ENCODE measurements around the gene SRSF8. TPM values are rescaled to one million over a fixed set of nuclear protein-coding genes. Genes with fewer than 3 reads are reported as not detected.

SRSF8 gene
- total RNA-seq, 1 experiment from 2014 or later = 25.1 TPM

DNA sequence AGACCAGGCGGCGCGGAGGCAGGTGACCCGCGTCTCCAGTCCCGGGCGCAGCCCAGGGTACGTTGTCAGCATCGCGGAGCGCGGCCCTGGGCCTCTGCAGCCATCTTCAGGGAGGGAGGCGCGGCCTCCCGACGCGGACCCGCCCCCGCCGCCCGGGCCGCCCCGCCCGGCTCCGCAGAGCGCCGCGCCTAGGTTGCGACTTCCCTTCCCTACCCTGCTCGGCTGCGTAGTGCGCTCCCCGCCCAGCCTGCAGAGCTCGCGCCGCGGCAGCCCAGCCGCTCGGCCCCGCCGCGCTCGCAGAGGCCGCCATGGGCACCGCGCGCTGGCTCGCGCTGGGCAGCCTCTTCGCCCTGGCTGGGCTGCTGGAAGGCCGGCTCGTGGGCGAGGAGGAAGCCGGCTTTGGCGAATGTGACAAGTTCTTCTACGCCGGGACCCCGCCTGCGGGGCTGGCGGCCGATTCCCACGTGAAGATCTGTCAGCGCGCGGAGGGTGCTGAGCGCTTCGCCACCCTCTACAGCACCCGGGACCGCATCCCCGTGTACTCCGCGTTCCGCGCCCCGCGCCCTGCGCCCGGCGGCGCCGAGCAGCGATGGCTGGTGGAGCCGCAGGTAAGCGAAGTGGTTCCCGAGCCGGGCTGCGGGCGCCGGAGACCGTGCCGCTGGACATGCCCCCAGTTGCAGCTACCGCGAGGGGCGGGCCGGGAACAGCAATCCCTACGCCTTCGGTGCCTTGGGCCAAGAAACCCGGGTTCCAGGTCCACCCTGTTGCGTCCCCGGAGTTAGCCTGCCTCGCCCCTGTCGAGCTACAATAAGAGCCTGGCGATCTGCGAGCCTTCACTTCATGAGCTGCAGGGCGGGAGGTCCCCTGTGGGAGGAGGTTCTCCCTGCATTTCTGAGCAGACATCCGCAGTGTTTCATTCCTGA is 23.2 kb downstream of the SRSF8 start, which contains the start of gene ENDOD1:
Gene ENDOD1 (plus strand): TSS at position 227 of the 923 bp plus-strand sequence. CDS start 82 bp downstream, at position 309.
- Mint-ChIP-seq H3K4me3 (peak within 1 kb of the TSS; percentile 73 to 90), H3K27ac (peak within 1 kb of the TSS in 1 of 3 experiments; percentile 33; a peak in 1 of 7 replicates), H3K27me3 (ENCODE audit: low read depth) (peaks cover 72% of the 10 kb centered on the region), H3K9me3 (no peaks in the 10 kb centered on the region), H3K4me1 (peaks cover 24 to 26% of the 10 kb centered on the region in 2 experiments), H3K36me3 (ENCODE audit: insufficient read depth in 1 of 3, low read depth in 3 of 3) (no peaks in the 10 kb centered on the region; a peak in 1 of 7 replicates)
- Histone ChIP-seq H3K9ac (ENCODE audit: extremely low read depth, insufficient read length, low read length) (peak within 1 kb of the TSS; percentile 19), H3K4ac (ENCODE audit: low read depth, low read length) (no peak within 1 kb of the TSS), H3K14ac (ENCODE audit: insufficient read depth, low read length) (peak within 1 kb of the TSS; percentile 79), H2AFZ (ENCODE audit: low read length) (no peak within 1 kb of the TSS), H4K8ac (replicated peaks; ENCODE audit: insufficient read length, low read depth, low read length) (no peak within 1 kb of the TSS), H3K4me2 (ENCODE audit: insufficient read depth, insufficient read length, low read length) (peak within 1 kb of the TSS; percentile 82), H3K79me1 (ENCODE audit: insufficient read depth, low read depth, low read length, poor library complexity, severe bottlenecking) (no peaks in the 10 kb centered on the region), H3K79me2 (ENCODE audit: insufficient read depth, low read length) (no peaks in the 10 kb centered on the region), H2BK12ac (ENCODE audit: insufficient read length, low read depth, low read length) (no peak within 1 kb of the TSS), H2AK5ac (ENCODE audit: insufficient read length, low read length) (no peak within 1 kb of the TSS), H3K23ac (ENCODE audit: insufficient read length, low read depth, low read length) (no peak within 1 kb of the TSS), H3K27ac (ENCODE audit: insufficient read length, low read depth, low read length) (no peak within 1 kb of the TSS), H2BK15ac (ENCODE audit: low read depth, low read length) (no peak within 1 kb of the TSS), H3T11ph (ENCODE audit: low read length) (no peak within 1 kb of the TSS), H3K9me3 (ENCODE audit: control insufficient read depth, low read depth, low read length) (no peaks in the 10 kb centered on the region), H3K18ac (ENCODE audit: insufficient read length, low read depth, low read length) (no peak within 1 kb of the TSS), H4K91ac (ENCODE audit: insufficient read length, low read depth, low read length) (no peak within 1 kb of the TSS), H2BK20ac (ENCODE audit: low read depth, low read length, poor library complexity, severe bottlenecking) (no peak within 1 kb of the TSS), H3K27me3 (ENCODE audit: insufficient read depth, low read length) (peaks cover 13% of the 10 kb centered on the region; the same call in 1 of the 2 replicates), H3K56ac (ENCODE audit: insufficient read length, low read depth, low read length) (no peak within 1 kb of the TSS), H3K23me2 (ENCODE audit: insufficient read length, low read depth, low read length, poor library complexity, severe bottlenecking) (peaks cover 8% of the 10 kb centered on the region), H2BK5ac (ENCODE audit: insufficient read length, low read length) (no peak within 1 kb of the TSS), H4K5ac (ENCODE audit: insufficient read length, low read depth, low read length) (no peak within 1 kb of the TSS), H3K4me1 (ENCODE audit: insufficient read depth, low read length) (peaks cover 4% of the 10 kb centered on the region), H2BK120ac (ENCODE audit: low read depth, low read length, poor library complexity, severe bottlenecking) (no peak within 1 kb of the TSS), H4K20me1 (ENCODE audit: control insufficient read depth, insufficient read depth, insufficient read length) (no peaks in the 10 kb centered on the region)
- peak; percentile 83 for DNase-seq
- TF ChIP-seq, protein P1, sequence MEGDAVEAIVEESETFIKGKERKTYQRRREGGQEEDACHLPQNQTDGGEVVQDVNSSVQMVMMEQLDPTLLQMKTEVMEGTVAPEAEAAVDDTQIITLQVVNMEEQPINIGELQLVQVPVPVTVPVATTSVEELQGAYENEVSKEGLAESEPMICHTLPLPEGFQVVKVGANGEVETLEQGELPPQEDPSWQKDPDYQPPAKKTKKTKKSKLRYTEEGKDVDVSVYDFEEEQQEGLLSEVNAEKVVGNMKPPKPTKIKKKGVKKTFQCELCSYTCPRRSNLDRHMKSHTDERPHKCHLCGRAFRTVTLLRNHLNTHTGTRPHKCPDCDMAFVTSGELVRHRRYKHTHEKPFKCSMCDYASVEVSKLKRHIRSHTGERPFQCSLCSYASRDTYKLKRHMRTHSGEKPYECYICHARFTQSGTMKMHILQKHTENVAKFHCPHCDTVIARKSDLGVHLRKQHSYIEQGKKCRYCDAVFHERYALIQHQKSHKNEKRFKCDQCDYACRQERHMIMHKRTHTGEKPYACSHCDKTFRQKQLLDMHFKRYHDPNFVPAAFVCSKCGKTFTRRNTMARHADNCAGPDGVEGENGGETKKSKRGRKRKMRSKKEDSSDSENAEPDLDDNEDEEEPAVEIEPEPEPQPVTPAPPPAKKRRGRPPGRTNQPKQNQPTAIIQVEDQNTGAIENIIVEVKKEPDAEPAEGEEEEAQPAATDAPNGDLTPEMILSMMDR (conservative IDR thresholded peaks at IDR 0.05) = no peak
- WGBS (ENCODE audit: extremely low coverage, insufficient read length, low lambda C conversion rate) = no CpG with 5 or more reads among the region's 106 CpGs
